RWPE1 (cell line): ENCODE data around the gene MTMR3.
"Not testable (repeated sequence)": the region's sequence is repeated elsewhere in the genome, so short reads cannot be mapped to it uniquely, and the experiment has no call there.

Experiments
- CTCF ChIA-PET: fragments of 350-600 bp; sonication (Branson Sonifier 250); formaldehyde crosslinking; extraction: SDS; loops from one replicate; lab custom pipeline; 2021; lab: Yijun Ruan, JAX
- POLR2A ChIA-PET: fragments of 400-600 bp; formaldehyde crosslinking; extraction: SDS; loops from one replicate; lab custom pipeline; 2020; ENCODE audit warnings: antibody characterized with exemption; ENCODE audit not compliant: low non-redundant PET; lab: Yijun Ruan, JAX
- DNase-seq: peaks from one replicate; pipeline ENCODE4 v3.0.0; 2012; ENCODE audit warnings: low spot score
- H3K27ac ChIP-seq: fragments of 450-650 bp; 2 replicates; pipeline ENCODE4 v1.5.1; 2017
- TF ChIP-seq, protein P1 (sequence below): fragments of 450-650 bp; conservative IDR thresholded peaks from 2 replicates; pipeline ENCODE4 v1.5.1; 2017; ENCODE audit warnings: low read depth, mild to moderate bottlenecking

Gene MTMR3

DNA sequence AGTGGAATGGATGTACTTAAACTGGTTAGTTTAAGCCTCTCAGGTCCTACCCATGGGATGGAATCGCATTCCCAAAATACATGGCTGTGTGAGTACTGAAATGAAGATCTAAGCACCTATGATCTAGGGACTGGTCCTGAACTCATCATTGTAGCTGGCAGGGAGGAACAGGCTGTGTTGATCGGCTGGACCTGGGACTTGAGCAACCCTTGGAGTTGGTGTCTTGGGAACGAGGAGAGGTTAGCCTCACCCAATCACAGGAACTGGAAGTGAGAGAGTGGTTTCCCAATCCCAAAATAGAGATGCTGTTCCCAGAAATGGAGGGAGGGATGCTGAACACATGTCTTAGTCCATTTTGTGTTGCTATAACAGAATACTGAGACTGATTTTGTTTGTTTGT lies 28.5 kb upstream of the MTMR3 start:
- POLR2A ChIA-PET: no interaction called here
- DNase-seq: no peak
- no peak overlapping the region for H3K27ac ChIP-seq
- CTCF ChIA-PET: no interaction called here
- TF ChIP-seq, protein P1, sequence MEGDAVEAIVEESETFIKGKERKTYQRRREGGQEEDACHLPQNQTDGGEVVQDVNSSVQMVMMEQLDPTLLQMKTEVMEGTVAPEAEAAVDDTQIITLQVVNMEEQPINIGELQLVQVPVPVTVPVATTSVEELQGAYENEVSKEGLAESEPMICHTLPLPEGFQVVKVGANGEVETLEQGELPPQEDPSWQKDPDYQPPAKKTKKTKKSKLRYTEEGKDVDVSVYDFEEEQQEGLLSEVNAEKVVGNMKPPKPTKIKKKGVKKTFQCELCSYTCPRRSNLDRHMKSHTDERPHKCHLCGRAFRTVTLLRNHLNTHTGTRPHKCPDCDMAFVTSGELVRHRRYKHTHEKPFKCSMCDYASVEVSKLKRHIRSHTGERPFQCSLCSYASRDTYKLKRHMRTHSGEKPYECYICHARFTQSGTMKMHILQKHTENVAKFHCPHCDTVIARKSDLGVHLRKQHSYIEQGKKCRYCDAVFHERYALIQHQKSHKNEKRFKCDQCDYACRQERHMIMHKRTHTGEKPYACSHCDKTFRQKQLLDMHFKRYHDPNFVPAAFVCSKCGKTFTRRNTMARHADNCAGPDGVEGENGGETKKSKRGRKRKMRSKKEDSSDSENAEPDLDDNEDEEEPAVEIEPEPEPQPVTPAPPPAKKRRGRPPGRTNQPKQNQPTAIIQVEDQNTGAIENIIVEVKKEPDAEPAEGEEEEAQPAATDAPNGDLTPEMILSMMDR: no peak

DNA sequence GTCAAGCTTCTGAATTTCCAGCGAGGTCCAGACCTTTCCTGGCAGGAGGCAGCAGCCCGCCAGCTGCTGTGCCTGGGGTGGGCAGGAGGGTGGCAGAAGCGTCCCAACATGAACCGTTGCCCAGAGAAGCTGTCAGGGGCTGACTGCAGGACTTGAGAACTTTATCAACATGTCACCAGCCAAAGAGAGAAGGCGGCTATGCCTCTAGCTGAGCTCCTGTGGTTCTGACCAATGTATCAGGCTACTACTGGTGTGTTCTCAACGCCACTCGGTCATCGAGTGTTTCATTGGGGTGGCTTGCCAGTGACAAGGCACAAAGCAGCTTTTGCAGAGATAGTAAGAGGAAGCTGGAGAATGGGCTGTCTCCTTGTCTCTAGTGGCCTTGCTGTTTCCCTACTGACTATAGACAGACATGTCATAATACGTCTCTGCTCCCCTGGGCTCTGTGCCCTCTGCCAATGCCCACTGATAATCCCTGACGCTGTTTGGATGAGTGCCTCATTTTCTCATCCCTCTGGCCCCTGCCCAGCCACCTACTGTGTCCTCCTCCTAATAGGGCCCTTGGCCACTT lies 27.3 kb upstream of the MTMR3 start:
- no peak overlapping the region for H3K27ac ChIP-seq
- TF ChIP-seq, protein P1: no peak
- ChIA-PET CTCF (no interaction called here), POLR2A (no interaction called here)
- no peak for DNase-seq

DNA sequence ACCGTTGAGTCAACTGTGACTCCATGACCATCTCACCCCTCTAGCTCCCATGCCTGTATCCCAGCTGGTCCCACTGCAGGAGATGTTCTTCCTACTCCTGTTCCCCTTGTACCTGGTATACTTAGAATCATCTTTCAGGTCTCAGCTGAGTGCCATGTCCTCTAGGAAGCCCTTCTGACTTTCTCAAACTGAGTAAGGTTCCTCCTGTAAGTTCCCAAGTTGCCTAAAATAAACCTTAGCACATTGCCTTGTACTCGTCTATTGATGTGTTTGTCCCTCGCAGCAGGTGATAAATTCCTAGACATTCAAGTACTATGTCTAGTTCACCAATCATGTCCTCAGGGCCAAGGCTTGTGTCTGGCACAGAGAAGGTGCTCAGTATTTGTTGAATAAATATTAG lies 26.5 kb upstream of the MTMR3 start:
- TF ChIP-seq, protein P1: no peak
- DNase-seq: no peak
- no peak overlapping the region for H3K27ac ChIP-seq
- POLR2A ChIA-PET: no interaction called here
- CTCF ChIA-PET: no interaction called here

DNA sequence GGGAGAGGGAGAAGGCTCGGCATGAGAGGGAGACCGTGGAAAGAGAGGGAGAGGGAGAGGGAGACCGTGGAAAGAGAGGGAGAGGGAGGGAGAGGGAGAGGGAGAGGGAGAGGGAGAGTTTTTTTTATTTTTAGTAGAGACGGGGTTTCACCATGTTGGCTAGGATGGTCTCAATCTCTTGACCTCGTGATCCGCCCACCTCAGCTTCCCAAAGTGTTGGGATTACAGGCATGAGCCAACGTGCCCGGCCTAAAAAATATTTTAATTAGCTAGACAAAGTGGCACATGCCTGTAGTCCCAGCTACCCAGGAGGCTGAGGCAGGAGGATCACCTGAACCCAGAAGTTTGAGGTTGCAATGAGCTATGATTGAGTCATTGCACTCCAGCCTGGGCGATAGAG lies 23.9 kb upstream of the MTMR3 start:
- H3K27ac ChIP-seq, DNase-seq, POLR2A ChIA-PET: not testable (repeated sequence)
- CTCF ChIA-PET: interaction anchor here (0.7 kb wide), 1 partner anchor 13 kb away, joined by 7 read pairs; no protein-coding TSS in a partner anchor

DNA sequence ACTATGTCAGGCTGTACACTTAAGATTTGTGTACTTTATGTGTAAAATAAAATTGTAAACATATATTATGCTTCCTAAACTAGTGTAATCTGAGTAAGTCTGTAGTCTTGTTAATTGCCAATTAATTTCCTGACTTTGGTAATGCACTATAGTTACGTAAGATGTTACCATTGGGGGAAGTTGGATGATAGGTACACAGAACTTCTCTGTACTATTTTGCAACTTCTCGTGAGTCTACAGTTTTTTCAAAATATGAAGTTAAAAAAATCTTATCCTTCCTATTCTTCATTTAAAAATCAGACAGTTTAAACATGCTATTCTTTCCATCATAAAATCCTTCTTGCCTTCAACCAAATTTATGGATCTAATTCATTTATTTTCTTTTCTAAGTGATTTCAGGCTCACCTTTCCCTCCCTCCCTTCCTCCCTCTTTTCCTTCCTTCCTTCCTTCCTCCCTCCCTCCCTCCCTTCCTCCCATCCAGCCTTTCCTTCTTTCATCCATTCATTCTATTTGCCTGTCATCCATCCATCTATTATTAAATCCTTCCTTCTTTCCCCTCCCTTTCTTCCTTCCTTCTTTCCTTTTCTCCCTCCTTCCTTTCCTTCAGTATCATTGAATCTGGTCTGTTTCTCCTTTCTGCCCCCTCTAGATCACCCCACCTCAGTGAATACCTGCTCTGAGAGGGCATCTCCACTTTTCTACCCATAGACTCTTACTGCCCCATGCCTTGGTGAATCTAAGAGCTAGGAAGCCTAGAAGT lies 22.8 kb upstream of the MTMR3 start:
- TF ChIP-seq, protein P1: no peak
- ChIA-PET CTCF (no interaction called here), POLR2A (no interaction called here)
- DNase-seq: no peak
- H3K27ac ChIP-seq: no peak overlapping the region

DNA sequence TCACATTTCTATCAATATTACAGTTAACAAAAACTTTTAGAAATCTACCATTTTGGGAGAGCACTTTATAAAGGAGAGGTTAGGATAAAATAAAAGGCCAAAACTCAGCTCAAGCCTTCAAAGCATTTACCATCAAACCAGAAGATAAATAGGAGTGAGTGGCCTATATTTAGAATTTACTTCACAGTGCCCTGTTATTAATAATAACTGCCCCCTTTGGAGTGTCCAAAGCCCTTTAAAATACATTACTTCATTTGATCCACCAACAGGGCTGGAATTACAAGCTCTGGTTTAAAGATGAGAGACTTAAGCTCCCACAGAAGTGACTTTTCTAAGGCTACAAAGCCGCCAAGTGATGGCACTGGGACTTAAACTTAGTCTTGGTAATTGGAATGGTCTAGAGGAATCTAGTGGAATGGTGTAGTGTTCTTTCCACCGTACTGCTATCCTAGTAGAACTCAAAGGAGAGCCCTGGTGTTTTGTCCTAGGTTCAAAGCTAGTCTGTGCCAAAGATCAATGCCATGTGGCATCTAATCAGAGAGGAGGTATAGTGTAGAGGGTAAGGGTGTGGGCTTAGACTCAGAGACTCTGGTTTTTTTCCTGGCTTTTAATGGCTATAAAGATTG lies 21.2 kb upstream of the MTMR3 start:
- POLR2A ChIA-PET: no interaction called here
- CTCF ChIA-PET: interaction anchor here (0.8 kb wide), 1 partner anchor 12 kb away, joined by 3 read pairs; no protein-coding TSS in a partner anchor

DNA sequence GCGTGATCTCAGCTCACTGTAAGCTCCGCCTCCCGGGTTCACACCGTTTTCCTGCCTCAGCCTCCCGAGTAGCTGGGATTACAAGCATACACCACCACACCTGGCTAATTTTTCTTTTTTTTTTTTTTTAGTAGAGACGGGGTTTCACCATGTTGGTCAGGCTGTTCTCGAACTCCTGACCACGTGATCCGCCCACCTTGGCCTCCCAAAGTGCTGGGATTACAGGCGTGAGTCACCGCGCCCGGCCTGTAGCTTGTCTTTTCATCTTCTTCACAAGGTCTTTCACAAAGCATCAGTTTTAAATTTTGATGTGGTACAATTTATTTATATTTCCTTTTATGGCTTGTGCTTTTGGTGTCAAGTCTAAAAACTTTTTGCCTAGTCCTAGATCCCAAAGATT lies 17.4 kb upstream of the MTMR3 start:
- H3K27ac ChIP-seq, POLR2A ChIA-PET, DNase-seq: not testable (repeated sequence)
- CTCF ChIA-PET: interaction anchor here (0.5 kb wide), 1 partner anchor 202 kb away, joined by 5 read pairs; no protein-coding TSS in a partner anchor

More for the DNA sequence above, 21.2 kb upstream of the MTMR3 start:
- TF ChIP-seq, protein P1: no peak
- H3K27ac ChIP-seq: no peak overlapping the region
- no peak for DNase-seq
